HG03097 (cell line): ENCODE data around the gene NPDC1.
A peak's percentile ranks its signal among the peaks of the same experiment; 100 is the strongest.

Source experiments
- ATAC-seq: cut with Tn5 transposase; IDR thresholded peaks from one replicate; pipeline ENCODE4 v1.9.1; 2021; ENCODE audit not compliant: unreplicated experiment, low FRiP score

Gene NPDC1, protein sequence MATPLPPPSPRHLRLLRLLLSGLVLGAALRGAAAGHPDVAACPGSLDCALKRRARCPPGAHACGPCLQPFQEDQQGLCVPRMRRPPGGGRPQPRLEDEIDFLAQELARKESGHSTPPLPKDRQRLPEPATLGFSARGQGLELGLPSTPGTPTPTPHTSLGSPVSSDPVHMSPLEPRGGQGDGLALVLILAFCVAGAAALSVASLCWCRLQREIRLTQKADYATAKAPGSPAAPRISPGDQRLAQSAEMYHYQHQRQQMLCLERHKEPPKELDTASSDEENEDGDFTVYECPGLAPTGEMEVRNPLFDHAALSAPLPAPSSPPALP

DNA sequence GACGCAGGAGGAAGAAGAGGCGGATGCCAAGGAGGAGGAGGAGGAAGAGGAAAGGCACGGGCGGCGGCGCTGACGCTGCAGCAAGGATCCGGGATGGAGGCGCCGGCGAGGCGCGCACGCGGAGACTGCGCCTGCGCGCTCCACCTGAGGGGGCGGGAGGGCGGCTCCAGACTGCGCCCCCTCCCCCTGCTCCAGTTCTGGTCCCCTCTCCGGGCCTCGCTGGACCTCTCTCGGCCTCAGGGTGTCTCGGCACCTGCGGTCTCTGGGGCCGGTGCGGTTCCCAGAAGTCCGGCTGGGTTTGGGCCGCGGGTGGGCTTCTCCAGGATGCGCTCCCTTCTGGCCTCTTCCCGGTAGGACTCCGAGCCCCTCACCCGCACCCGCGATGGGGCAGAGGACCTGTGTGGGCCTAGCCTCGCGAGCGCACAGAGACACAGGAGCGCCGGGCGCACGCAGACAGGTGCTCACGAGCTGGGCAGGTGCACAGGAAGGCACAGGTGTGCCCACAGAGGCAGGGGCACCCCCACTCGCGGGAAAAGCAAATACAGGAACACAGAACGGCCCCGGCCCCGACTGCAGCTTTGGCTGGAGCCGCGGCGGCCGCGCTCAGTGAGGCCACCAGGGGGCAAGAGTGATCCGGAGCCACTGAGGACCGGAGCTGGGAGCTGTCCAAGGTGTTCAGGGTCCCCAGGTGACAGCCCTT is at the start of gene NPDC1:
TSS of gene NPDC1 (minus strand) at position 90 of the 700 bp plus-strand sequence. CDS start 188 bp downstream, outside the sequence.
- ATAC-seq = no peak

DNA sequence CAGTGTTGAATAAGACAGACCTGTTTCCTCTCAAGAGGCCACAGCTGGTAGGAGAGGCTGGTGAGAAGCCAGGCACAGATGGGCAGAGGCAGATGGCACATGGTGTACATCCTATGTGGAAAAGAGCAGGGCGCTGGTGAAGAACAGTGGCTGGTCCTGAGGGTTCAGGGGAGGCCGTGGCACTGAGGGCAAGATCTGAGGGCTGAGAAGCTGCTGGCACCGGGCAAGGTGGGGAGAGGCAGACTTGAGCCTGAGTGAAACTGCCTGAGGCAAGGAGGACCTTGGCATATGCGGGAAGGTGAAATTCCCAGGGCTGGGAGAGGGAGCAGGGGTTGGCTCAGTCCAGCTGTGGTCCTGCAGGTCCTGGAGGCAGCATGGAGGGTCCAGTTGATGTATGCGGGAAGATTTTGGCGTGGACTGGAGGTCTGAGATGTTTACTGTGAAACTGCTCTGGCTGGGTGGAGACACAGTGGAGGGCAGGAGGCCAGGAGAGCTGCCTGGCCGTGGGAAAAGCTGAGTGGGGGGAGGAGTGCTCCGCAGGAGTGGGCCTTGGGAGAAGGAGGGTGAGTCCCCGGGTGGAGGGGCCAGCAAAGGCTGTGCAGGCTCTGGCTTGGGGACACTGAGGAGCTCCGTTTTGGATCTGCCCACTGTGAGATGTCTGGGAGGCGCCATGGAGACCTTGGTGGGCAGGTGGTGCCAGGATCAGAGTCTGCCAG is 43.4 kb upstream of the NPDC1 start:
- ATAC-seq = no peak

DNA sequence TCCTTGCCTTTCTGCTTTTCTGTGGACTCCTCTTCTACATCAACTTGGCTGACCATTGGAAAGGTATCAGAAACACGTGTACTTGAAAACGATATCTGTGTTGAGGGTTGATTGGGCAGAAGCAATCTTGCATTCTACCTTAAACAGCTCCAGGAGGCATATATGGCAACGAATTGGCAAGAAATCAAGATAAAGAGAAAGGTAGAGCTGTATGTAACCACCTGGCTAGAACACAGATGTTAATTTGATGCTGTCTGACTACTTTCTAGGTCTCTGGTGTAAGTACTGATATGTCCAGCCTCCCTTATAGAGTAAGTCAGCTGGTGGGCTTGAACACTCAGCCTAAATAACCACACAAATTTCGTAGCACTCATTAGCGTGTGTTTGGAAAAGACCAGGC is 42.1 kb upstream of the NPDC1 start:
- ATAC-seq = no peak

DNA sequence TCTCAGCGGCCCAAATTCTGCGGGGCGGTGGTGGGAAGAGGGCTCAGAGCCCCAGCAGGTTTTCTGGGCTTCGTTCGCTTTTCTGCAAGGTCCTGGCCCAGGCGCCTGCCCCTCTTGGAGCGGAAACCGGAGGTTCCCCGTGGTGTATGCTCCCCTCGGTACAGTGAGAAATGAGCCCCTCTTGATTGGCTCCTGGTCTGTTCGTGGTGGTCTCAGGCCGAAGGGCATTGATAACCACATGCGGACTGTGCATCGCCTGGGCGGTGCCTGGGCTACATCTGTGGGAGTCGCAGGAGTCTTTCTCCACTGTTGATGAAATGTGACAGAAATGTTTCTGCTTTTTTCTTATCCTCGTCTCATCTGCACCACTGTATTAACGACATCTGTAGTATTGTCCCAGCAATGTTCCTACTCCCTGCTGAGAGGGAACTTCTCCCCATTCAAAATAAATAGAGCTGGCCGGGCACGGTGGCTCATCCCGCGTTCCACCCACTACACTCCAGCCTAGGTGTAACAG is 41.5 kb upstream of the NPDC1 start:
- ATAC-seq = no peak

DNA sequence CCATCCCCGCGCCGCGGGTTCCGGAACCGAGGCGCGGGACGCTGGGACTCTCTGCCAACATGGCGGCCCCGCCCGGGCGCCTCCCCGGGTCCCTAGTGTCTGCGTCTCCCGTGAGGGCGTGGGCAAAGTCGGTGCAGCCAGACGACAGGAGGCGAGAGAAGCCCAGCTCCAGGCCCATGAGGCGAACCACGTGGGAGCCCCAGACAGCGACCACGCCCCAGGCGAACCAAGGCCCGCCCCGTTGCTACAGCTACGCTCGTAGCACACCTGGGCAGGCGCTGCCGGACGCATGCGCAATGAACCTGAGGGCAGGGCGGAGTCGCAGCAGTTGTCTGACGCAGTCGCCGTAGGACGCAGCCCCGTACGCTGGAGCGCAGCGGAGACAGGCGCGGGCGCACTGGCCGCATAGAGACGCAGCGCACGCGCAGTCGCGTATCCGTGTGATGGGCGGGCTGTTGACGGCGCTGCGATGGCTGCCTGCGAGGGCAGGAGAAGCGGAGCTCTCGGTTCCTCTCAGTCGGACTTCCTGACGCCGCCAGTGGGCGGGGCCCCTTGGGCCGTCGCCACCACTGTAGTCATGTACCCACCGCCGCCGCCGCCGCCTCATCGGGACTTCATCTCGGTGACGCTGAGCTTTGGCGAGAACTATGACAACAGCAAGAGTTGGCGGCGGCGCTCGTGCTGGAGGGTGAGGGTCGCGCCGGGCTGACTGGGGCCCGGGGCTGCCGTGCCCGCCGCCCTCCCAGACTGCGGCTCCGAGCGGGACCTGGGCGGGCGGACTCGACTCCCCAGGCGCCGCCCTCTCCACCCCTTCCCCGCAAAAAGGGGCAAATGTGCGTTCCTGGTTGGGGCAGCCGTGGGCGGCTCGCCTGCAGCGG is 40.8 kb upstream of the NPDC1 start, which contains the start of gene MAN1B1:
TSS of gene MAN1B1 (plus strand) at position 455 of the 878 bp plus-strand sequence. CDS start at position 470, 15 bp downstream.
- ATAC-seq = peak; percentile 73

DNA sequence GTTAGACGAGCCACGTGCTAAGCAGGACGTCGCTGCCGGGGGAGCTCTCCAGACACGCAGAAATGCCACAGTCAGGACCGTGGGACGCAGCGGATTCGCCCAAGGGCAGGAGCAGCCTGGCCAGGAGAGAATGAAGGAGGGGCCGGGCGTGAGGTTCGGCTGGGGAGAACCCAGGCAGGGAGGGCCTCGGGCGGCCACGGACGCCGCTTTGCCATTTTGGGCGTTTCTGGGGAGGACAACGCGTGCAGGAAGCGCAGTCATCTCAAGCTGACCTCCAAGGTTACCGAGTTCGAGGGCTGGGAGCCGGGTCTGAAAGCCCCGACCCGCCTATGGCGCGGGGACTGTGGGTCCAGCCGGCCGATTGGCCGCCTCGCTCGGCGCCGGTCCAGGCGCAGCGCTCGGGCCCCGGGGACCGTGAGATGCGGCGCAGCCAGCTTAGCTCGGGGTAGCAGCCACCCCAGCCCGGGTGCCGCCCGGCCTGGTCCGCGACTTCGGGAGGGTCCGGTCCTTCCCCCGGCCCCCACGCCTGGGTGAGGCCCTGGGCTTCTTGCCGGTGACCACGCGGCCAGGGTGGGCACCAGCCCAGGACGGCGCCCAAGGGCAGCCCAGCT is 40.0 kb upstream of the NPDC1 start:
- ATAC-seq = peak; percentile 18

DNA sequence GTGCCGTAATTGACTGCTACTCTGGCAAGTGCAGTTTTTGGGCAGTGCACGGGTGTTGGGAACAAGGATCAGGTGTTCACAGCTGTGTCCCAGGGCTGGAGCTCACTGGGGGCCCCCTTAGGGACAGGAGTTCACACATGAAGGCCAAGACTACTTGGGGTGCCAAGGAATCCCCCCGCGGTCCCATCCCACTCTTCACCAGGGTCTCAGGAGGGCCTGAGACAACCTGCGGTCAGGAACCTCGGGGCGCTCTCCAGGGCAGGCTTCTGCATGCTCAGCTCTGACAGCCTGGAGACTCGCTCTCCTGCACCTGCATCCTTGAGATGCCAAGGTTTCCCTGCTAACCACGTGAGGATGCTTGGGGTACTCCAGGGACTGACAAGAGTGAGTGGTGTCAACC is 38.5 kb upstream of the NPDC1 start:
- no peak for ATAC-seq

DNA sequence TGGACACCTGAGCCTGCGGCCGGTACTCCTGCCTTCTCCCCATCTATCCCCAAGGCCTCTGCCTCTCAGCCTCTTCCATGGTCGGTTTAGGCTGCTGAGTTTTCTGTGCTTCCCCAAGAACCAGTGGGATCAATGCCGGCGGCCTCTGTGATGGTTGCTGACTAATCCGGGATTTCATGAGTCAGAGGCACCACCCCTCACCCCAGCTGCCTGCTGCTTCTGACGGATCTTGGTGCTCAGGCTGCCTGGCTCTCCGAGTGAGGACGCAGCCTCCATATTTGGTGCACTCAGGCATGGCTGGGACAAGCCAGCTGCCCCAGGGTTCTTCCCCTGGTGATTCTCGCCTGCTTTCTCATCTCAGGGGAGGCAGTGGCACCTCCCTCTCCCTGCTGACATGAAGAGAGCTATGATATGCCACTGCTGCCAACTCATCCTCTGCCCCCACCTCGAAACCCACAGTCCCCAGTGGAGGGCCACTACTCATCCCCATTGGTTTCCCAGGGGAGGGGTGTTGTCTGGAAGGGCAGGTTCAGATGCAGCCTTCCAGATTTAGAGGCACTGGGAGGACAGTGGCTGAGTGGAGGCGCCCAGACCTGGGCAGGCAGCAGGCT is 37.5 kb upstream of the NPDC1 start:
- no peak for ATAC-seq

DNA sequence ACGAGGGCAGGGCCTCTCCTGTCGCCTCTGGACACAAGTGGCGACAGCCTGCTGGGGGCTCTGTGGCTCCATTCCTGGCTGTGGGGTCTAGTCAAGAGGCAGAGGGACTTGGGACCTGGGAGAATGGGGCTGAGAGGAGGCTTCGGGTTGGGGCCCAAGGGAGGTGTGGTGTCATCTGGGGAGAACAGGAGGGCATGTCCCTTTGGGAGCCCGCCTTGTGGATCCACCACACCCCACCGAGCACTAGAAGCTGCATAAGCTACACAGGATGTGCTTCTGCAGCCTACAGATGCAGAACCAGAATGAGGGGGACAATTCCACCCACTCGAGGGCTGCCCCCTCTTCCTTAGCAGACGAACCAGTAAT is 36.9 kb upstream of the NPDC1 start:
- no peak for ATAC-seq

DNA sequence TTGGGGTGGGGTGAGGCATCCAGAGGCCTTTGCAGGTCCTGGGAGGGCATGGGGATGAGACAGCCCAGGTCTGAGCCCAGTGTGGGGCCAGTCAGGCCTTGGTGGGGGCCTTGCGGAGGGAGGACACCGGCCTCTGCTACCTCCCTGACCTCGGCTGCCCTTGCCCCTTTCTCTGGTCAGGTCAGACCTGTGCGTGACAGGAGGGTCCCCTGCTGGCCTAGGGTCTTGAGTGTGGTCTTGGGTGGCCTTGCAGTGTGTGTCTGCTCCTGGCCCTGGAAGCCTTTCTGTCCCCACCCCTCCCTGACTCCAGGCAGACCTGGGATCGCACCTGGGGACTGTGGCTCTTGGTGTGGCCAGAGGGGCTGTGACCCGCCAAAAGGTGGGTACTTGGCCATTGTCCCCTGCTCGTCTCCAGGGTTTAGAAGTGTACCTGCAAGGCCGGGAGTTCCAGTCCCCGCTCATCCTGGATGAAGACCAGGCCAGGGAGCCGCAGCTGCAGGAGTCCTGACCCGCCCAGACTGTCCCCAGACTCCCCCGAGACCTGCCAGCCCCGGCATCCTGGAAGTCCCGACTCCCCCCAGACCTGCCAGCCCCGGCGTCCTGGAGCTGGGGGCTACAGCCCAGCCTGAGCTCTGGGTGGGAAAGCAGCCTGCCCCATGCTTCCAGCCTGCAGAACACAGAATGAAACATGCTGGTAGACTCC is 36.4 kb upstream of the NPDC1 start:
- no peak for ATAC-seq

DNA sequence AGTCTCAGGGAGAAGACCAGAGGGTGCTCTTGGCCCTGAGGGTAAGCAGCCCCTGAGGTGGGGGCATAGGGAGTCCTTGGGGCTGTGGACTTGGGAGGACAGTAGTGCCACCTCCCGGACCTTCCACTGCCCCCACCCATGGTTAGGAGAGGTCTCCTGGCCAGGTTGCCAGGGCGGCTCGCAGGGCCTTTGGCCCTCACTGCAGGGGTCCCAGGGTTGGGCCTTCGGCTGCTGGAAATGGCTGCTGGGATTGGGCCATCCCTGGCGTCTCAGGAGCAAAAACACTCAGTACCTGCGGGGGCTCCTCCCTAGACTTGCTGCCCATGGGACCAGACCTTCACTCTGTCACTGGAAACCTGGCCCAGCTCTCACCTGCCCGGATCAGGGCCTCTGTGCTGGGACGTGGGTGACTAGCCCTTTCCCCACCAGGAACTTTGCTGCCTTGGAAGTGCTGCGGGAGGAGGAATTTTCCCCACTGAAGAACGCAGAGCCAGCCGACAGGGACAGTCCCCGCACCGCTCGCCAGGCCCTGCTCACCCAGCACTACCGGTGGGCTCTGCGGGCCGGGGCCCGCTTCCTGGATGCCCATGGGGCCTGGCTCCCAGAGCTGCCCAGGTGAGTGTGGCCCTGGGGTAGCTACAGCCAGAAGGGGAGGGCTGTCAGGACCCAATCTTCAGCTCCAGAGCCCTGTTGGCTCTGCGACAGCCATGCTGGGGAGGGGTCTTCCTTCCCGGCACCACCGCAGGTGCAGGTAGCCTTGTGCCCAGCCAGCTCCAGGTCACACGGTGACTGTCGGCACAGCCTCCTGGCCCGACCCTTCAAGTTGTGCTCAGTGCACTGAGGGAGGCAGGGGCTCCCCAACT is 34.5 kb upstream of the NPDC1 start:
- ATAC-seq = no peak

DNA sequence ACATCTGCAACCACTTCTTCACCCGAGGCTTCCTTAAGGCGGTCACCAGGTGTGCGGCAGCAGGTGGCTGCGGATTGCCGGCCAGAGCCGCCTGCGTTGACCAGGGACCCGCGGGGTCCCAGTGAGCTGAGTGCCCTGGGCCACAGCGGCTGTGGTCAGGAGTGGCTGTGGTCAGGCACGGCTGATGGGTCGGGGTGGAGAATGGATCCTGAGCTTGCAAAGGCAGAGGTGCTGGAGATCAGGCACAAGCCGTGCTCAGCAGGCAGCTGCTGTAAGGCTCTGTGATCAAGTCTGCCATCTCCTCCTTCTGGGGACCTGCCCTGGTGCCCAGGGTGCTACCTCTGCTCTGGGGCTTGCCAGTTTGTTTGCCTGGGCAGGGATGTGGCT is 33.4 kb upstream of the NPDC1 start:
- no peak for ATAC-seq

DNA sequence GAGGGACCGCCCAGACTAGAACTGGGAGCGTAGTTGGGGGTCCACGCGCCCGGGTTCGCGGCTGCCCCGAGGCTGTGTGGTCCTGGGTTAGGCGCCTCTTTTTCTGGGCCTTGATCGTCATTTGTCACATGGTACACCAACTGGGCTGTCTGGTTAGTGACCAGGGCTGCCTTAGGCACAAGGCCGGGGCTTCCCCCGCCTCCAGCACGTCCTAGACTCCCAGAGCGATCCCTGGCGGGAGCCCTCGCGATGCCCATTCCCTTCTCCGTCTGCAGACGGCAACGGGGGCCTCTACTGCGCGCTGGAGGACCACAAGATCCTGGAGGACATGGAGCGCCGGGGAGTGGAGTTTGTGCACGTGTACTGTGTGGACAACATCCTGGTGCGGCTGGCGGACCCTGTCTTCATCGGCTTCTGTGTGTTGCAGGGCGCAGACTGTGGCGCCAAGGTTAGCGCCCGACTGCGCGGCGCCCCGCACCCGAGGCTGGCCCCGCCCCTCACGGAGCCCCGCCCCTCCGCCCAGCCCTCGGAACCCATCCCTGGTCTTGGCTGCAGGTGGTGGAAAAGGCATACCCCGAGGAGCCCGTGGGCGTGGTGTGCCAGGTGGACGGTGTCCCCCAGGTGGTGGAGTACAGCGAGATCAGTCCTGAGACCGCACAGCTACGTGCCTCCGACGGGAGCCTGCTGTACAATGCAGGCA is 32.9 kb upstream of the NPDC1 start:
- ATAC-seq = no peak

DNA sequence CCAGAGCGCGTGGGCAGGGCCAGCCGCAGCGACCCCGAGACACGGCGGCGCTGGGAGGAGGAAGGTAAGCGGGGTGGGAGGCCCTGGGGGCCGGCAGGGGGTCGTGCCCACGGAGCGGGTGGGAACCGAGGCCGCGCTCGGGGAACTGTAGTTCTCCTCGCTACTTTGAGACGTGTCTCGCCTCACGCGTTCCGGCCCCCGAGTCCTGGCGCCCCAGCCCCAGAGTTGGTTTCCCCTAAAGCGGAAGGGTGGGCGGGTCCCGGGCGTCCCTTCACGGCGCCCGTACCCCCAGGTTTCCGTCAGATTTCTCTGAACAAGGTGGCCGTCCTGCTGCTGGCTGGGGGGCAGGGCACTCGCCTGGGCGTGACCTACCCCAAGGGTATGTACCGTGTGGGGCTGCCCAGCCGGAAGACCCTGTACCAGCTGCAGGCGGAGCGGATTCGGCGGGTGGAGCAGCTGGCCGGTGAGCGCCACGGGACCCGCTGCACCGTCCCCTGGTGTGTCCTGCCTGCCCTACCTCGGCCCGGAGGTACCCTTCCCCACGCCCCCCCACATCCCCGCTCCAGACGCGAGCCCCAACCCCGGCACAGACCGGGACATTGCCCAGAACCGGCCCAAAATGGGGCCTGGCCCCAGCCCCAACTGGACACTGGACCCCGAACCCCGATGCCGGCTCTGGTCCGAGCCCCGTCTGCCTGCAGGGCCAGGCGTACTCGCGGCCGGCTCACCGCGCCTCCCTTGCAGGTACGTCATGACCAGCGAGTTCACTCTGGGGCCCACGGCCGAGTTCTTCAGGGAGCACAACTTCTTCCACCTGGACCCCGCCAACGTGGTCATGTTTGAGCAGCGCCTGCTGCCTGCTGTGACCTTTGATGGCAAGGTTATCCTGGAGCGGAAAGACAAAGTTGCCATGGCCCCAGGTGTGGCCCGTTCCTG is 32.0 kb upstream of the NPDC1 start:
- peak; percentile 12 for ATAC-seq

DNA sequence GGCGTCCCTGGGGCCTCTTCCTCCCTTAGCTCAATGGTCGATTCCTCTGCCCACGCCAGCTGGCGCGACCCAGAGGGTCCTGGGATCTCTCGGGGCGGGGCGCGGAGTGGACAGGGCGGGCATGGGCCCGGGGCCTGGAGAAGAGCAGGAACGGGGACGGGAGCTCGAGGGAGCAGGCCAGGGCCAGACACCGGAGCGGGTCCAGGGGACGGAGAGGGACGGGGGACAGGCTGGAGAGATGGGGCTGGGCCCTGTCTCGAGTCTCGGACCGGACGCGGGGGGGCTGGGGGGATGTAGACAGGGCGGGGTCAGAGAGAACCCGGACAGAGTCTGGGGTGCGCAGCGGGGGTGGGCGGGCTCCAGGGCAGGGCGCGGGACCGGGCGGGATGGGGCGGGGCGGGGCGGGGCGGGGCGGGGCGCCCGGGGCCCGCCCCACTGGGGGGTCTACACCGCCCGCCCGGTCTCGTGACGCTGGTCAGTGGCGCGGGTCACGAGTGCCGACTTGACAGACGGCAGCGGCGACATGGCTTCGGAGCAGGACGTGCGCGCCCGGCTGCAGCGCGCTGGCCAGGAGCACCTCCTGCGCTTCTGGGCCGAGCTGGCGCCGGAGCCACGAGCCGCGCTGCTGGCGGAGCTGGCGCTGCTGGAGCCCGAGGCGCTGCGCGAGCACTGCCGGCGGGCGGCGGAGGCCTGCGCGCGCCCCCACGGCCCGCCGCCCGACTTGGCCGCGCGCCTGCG is 31.2 kb upstream of the NPDC1 start, which contains the start of gene UAP1L1:
TSS of gene UAP1L1 (plus strand) at position 508 of the 738 bp plus-strand sequence. CDS start at position 524, 16 bp downstream.
- ATAC-seq = peak; percentile 44
